ENCODE results near the gene DHX57.

DNA sequence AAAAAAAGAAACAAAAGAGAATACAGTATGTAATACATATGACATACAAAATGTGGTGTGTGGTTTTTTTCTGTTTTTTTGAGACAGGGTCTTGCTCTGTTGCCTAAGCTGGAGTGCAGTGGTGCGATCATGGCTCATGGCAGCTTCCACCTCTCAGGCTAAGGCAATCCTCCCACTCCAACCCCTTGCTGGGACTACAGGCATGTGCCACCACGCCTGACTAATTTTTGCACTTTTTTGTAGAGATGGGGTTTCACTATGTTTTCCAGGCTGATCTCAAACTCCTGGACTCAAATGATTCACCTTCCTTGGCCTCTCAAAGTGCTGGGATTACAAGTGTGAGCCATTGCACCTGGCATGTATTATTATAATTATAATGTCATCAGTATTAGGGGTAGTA, 38.9 kb downstream of the DHX57 start:
- TF ChIP-seq, protein P1, sequence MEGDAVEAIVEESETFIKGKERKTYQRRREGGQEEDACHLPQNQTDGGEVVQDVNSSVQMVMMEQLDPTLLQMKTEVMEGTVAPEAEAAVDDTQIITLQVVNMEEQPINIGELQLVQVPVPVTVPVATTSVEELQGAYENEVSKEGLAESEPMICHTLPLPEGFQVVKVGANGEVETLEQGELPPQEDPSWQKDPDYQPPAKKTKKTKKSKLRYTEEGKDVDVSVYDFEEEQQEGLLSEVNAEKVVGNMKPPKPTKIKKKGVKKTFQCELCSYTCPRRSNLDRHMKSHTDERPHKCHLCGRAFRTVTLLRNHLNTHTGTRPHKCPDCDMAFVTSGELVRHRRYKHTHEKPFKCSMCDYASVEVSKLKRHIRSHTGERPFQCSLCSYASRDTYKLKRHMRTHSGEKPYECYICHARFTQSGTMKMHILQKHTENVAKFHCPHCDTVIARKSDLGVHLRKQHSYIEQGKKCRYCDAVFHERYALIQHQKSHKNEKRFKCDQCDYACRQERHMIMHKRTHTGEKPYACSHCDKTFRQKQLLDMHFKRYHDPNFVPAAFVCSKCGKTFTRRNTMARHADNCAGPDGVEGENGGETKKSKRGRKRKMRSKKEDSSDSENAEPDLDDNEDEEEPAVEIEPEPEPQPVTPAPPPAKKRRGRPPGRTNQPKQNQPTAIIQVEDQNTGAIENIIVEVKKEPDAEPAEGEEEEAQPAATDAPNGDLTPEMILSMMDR (IDR thresholded peaks at IDR 0.05), result no peak
- no peak for TF ChIP-seq POLR2A (IDR thresholded peaks at IDR 0.05; ENCODE audit: low read depth)
- TF ChIP-seq EP300 (IDR thresholded peaks at IDR 0.05), result no peak

Measured in esophagus muscularis mucosa (tissue), 4 donors.